ENCODE measurements around the gene COL13A1. TPM values are rescaled to one million over a fixed set of nuclear protein-coding genes. Genes with fewer than 3 reads are reported as not detected.

Gene COL13A1
- total RNA-seq, 1 donor from 2014 or later: 1.7 TPM

- no peak for DNase-seq
Measured at GRCh38 chr10:69867699-69868558, 66.2 kb downstream of the COL13A1 start.

- DNase-seq: no peak
Measured at GRCh38 chr10:69868821-69869220, 67.1 kb downstream of the COL13A1 start.

- no peak for DNase-seq
Measured at GRCh38 chr10:69869291-69869961, 67.7 kb downstream of the COL13A1 start.

- DNase-seq: no peak
Measured at GRCh38 chr10:69870591-69870990, 68.9 kb downstream of the COL13A1 start.

GRCh38 chr10:69871074-69871473 lies 69.4 kb downstream of the COL13A1 start:
- no peak for DNase-seq

GRCh38 chr10:69872323-69872722 lies 70.6 kb downstream of the COL13A1 start:
- DNase-seq: no peak

GRCh38 chr10:69873135-69873639 lies 71.5 kb downstream of the COL13A1 start:
- no peak for DNase-seq

GRCh38 chr10:69874449-69874848 lies 72.7 kb downstream of the COL13A1 start:
- DNase-seq: no peak

GRCh38 chr10:69875856-69876255 lies 74.2 kb downstream of the COL13A1 start:
- no peak for DNase-seq

- no peak for DNase-seq
Measured at GRCh38 chr10:69876286-69876685, 74.6 kb downstream of the COL13A1 start.

GRCh38 chr10:69876931-69877330 lies 75.2 kb downstream of the COL13A1 start:
- DNase-seq: no peak

GRCh38 chr10:69878038-69878437 lies 76.3 kb downstream of the COL13A1 start:
- no peak for DNase-seq

- DNase-seq: no peak
Measured at GRCh38 chr10:69878951-69879350, 77.2 kb downstream of the COL13A1 start.

GRCh38 chr10:69879634-69880257 lies 78.0 kb downstream of the COL13A1 start:
- no peak for DNase-seq

- no peak for DNase-seq
Measured at GRCh38 chr10:69880301-69881081, 78.8 kb downstream of the COL13A1 start.

- no peak for DNase-seq
Measured at GRCh38 chr10:69881202-69881601, 79.5 kb downstream of the COL13A1 start.

GRCh38 chr10:69883310-69884023 lies 81.8 kb downstream of the COL13A1 start:
- no peak for DNase-seq

GRCh38 chr10:69884024-69884367 lies 82.3 kb downstream of the COL13A1 start:
- no peak for DNase-seq

- DNase-seq: no peak
Measured at GRCh38 chr10:69884686-69885085, 83.0 kb downstream of the COL13A1 start.

GRCh38 chr10:69885379-69886013 lies 83.8 kb downstream of the COL13A1 start:
- DNase-seq: no peak
